WTC11 (cell line): Measurements from ENCODE around the gene FAR1. TPM values are rescaled to one million over a fixed set of nuclear protein-coding genes. Genes with fewer than 3 reads are reported as not detected.
"Not testable (repeated sequence)": the region's sequence is repeated elsewhere in the genome, so short reads cannot be mapped to it uniquely, and the experiment has no call there.

Source experiments
- ATAC-seq: fragments of 200-7000 bp; cut with Tn5 transposase; 2 replicates; pipeline ENCODE4 v1.10.0; 2021; ENCODE audit warnings: mild to moderate bottlenecking, moderate library complexity
- CTCF ChIA-PET: fragments of 300-600 bp; sonication (Branson Sonifier 250); formaldehyde crosslinking; loops from one replicate; lab custom pipeline; 2021; ENCODE audit warnings: antibody characterized with exemption; lab: Charles Lee
- POLR2A ChIA-PET: fragments of 350-600 bp; sonication (Branson Sonifier 250); formaldehyde crosslinking; loops from one replicate; lab custom pipeline; 2021; ENCODE audit warnings: antibody characterized with exemption; lab: Charles Lee
- DNase-seq: peaks from one replicate; pipeline ENCODE4 v3.0.0; 2021; ENCODE audit warnings: low spot score
- H3K27ac Mint-ChIP-seq: 2 replicates; pipeline ENCODE4 v1.8.0; 2021; ENCODE audit warnings: mixed read lengths
- H3K27me3 Mint-ChIP-seq: 2 replicates; pipeline ENCODE4 v1.8.0; 2021; ENCODE audit warnings: low read depth, mild to moderate bottlenecking, moderate library complexity, mixed read lengths
- H3K36me3 Mint-ChIP-seq: 2 replicates; pipeline ENCODE4 v1.8.0; 2021; ENCODE audit warnings: mixed read lengths
- H3K4me1 Mint-ChIP-seq: 2 replicates; pipeline ENCODE4 v1.8.0; 2022; ENCODE audit warnings: mixed read lengths
- H3K4me3 Mint-ChIP-seq: 2 replicates; pipeline ENCODE4 v1.8.0; 2021; ENCODE audit warnings: mild to moderate bottlenecking, moderate library complexity, mixed read lengths
- H3K9me3 Mint-ChIP-seq: 2 replicates; pipeline ENCODE4 v1.8.0; 2021; ENCODE audit warnings: mixed read lengths
- ATF6 ChIP-seq: sonication (generic); formaldehyde crosslinking; IDR thresholded peaks from 2 replicates; pipeline ENCODE4 v1.8.1; 2023; ENCODE audit warnings: mild to moderate bottlenecking, missing genetic modification reagents
- CBFB ChIP-seq: sonication (generic); formaldehyde crosslinking; IDR thresholded peaks from 2 replicates; pipeline ENCODE4 v1.8.1; 2022; ENCODE audit warnings: mild to moderate bottlenecking, low read depth, missing genetic modification reagents
- CREB1 ChIP-seq: sonication (generic); formaldehyde crosslinking; IDR thresholded peaks from 2 replicates; pipeline ENCODE4 v1.8.0; 2023; ENCODE audit warnings: mild to moderate bottlenecking, missing genetic modification reagents
- MXD4 ChIP-seq: fragments of 250-450 bp; sonication (Bioruptor Pico); IDR thresholded peaks from 2 replicates; pipeline ENCODE4 v1.8.0; 2021; ENCODE audit warnings: mild to moderate bottlenecking, moderate library complexity, borderline replicate concordance
- NFATC4 ChIP-seq: fragments of 250-450 bp; sonication (Bioruptor Pico); IDR thresholded peaks from 2 replicates; pipeline ENCODE4 v1.9.0; 2021; ENCODE audit warnings: mild to moderate bottlenecking
- NR3C1 ChIP-seq: sonication (generic); formaldehyde crosslinking; conservative IDR thresholded peaks from 2 replicates; pipeline ENCODE4 v1.8.1; 2023; ENCODE audit warnings: low read depth, mild to moderate bottlenecking, missing genetic modification reagents
- RORB ChIP-seq: fragments of 250-450 bp; sonication (Bioruptor Pico); IDR thresholded peaks from 2 replicates; pipeline ENCODE4 v1.9.0; 2021; ENCODE audit warnings: mild to moderate bottlenecking
- SMAD3 ChIP-seq: sonication (generic); formaldehyde crosslinking; IDR thresholded peaks from 2 replicates; pipeline ENCODE4 v1.8.0; 2022; ENCODE audit warnings: missing genetic modification reagents, mild to moderate bottlenecking, borderline replicate concordance
- SMAD4 ChIP-seq: sonication (generic); formaldehyde crosslinking; IDR thresholded peaks from 2 replicates; pipeline ENCODE4 v1.8.0; 2022; ENCODE audit warnings: mild to moderate bottlenecking, missing genetic modification reagents
- SOX15 ChIP-seq: fragments of 250-450 bp; sonication (Bioruptor Pico); IDR thresholded peaks from 2 replicates; pipeline ENCODE4 v1.9.0; 2021; ENCODE audit warnings: mild to moderate bottlenecking
- SP1 ChIP-seq: sonication (generic); formaldehyde crosslinking; conservative IDR thresholded peaks from 2 replicates; pipeline ENCODE4 v1.8.1; 2022; ENCODE audit warnings: missing genetic modification reagents
- ZMAT4 ChIP-seq: fragments of 250-450 bp; sonication (Bioruptor Pico); IDR thresholded peaks from 2 replicates; pipeline ENCODE4 v1.9.0; 2021; ENCODE audit warnings: mild to moderate bottlenecking
- ZNF219 ChIP-seq: sonication (generic); formaldehyde crosslinking; IDR thresholded peaks from 2 replicates; pipeline ENCODE4 v1.8.0; 2023; ENCODE audit warnings: missing genetic modification reagents, mild to moderate bottlenecking, borderline replicate concordance
- ZNF232 ChIP-seq: sonication (generic); formaldehyde crosslinking; IDR thresholded peaks from 2 replicates; pipeline ENCODE4 v1.8.0; 2022; ENCODE audit warnings: mild to moderate bottlenecking, missing genetic modification reagents
- ZNF396 ChIP-seq: fragments of 250-450 bp; sonication (Bioruptor Pico); IDR thresholded peaks from 2 replicates; pipeline ENCODE4 v1.8.0; 2021; ENCODE audit warnings: mild to moderate bottlenecking, moderate library complexity, borderline replicate concordance
- ZNF416 ChIP-seq: fragments of 250-450 bp; sonication (Bioruptor Pico); IDR thresholded peaks from 2 replicates; pipeline ENCODE4 v1.9.0; 2021; ENCODE audit warnings: mild to moderate bottlenecking, inconsistent platforms
- total RNA-seq: library from RNA; stranded (reverse); gene quantifications from 3 replicates; pipeline ENCODE4 v1.2.3, GENCODE V29; 2021
- TF ChIP-seq, protein P1 (sequence below): fragments of 200-600 bp; IDR thresholded peaks from 2 replicates; pipeline ENCODE4 v1.8.0; 2022; ENCODE audit warnings: antibody characterized with exemption
- TF ChIP-seq, protein P2 (sequence below): sonication (generic); formaldehyde crosslinking; IDR thresholded peaks from 2 replicates; pipeline ENCODE4 v1.8.0; 2022; ENCODE audit warnings: mild to moderate bottlenecking, missing genetic modification reagents
- TF ChIP-seq, protein P3 (sequence below): sonication (generic); formaldehyde crosslinking; IDR thresholded peaks from 2 replicates; pipeline ENCODE4 v1.8.1; 2022; ENCODE audit warnings: mild to moderate bottlenecking, missing genetic modification reagents, moderate library complexity, borderline replicate concordance

The FAR1 gene
- total RNA-seq, 1 experiment from 2014 or later: 63.9 TPM

DNA sequence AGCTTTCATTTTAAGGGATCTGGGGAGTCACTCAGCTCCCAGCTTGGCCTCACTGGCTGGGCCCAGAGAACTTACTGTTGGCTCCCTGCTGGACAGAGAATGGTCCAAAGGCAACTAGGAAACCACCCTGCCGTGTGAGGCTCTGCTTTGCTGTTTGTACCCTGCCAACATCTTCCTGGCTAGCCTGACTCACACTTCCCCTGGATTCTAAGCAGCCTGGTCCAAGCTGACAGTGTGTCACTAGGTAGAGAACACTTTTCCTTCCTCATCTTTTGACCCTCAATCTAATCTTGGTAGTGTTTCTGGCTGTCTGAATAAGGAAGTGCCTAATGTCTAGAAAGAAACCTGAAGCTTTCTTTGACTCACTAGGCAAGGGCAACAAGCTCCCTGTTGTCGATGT is 76.7 kb downstream of the FAR1 start:
- POLR2A ChIA-PET: no interaction called here
- H3K27me3 Mint-ChIP-seq: peaks cover 5% of the 10 kb centered on the region; the same call in 1 of the 2 replicates
- TF ChIP-seq SMAD4 (no peak), SOX15 (no peak), ATF6 (no peak), NFATC4 (CRISPR knock-in tag) (no peak)
- H3K4me3 Mint-ChIP-seq: no peak overlapping the region
- DNase-seq (no peak), ATAC-seq (no peak)
- no peaks in the 10 kb centered on the region for H3K4me1 Mint-ChIP-seq
- H3K27ac Mint-ChIP-seq: no peak overlapping the region
- H3K36me3 Mint-ChIP-seq: no peaks in the 10 kb centered on the region
- CTCF ChIA-PET: no interaction called here
- peaks cover 4% of the 10 kb centered on the region; the same call in 1 of the 2 replicates for H3K9me3 Mint-ChIP-seq

DNA sequence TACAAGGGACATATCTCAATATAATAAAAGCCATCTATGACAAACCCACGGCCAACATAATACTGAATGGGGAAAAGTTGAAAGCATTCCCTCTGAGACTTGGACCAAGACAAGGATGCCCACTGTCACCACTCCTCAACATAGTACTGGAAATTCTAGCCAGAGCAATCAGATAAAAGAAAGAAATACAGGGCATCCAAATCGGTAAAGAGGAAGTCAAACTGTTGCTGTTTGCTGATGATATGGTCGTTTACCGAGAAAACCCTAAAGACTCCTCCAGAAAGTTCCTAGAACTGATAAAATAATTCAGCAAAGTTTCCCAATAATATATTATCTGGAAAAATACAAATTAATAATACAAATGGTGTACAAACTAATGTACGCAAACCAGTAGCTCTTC is 84.8 kb downstream of the FAR1 start:
- H3K4me3 Mint-ChIP-seq, CTCF ChIA-PET, H3K36me3 Mint-ChIP-seq, H3K9me3 Mint-ChIP-seq, POLR2A ChIA-PET, DNase-seq, H3K27me3 Mint-ChIP-seq, H3K4me1 Mint-ChIP-seq, H3K27ac Mint-ChIP-seq, ATAC-seq: not testable (repeated sequence)

GRCh38 chr11:13759050-13759449 is 90.6 kb downstream of the FAR1 start:
- ChIA-PET POLR2A (no interaction called here), CTCF (interaction anchor here (1.4 kb wide), 1 partner anchor 272 kb away, joined by 10 read pairs; no protein-coding TSS in a partner anchor)
- H3K27ac Mint-ChIP-seq: no peak overlapping the region
- H3K4me1 Mint-ChIP-seq: peaks cover 11% of the 10 kb centered on the region
- DNase-seq (no peak), ATAC-seq (peak; percentile 34; the same call in 1 of the 2 replicates)
- no peak overlapping the region for H3K4me3 Mint-ChIP-seq
- TF ChIP-seq SMAD3: no peak
- TF ChIP-seq, protein P1, sequence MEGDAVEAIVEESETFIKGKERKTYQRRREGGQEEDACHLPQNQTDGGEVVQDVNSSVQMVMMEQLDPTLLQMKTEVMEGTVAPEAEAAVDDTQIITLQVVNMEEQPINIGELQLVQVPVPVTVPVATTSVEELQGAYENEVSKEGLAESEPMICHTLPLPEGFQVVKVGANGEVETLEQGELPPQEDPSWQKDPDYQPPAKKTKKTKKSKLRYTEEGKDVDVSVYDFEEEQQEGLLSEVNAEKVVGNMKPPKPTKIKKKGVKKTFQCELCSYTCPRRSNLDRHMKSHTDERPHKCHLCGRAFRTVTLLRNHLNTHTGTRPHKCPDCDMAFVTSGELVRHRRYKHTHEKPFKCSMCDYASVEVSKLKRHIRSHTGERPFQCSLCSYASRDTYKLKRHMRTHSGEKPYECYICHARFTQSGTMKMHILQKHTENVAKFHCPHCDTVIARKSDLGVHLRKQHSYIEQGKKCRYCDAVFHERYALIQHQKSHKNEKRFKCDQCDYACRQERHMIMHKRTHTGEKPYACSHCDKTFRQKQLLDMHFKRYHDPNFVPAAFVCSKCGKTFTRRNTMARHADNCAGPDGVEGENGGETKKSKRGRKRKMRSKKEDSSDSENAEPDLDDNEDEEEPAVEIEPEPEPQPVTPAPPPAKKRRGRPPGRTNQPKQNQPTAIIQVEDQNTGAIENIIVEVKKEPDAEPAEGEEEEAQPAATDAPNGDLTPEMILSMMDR: no peak
- TF ChIP-seq CREB1: no peak
- TF ChIP-seq, protein P2, sequence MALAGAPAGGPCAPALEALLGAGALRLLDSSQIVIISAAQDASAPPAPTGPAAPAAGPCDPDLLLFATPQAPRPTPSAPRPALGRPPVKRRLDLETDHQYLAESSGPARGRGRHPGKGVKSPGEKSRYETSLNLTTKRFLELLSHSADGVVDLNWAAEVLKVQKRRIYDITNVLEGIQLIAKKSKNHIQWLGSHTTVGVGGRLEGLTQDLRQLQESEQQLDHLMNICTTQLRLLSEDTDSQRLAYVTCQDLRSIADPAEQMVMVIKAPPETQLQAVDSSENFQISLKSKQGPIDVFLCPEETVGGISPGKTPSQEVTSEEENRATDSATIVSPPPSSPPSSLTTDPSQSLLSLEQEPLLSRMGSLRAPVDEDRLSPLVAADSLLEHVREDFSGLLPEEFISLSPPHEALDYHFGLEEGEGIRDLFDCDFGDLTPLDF (CRISPR knock-in tag): no peak
- TF ChIP-seq ZNF396 (CRISPR knock-in tag): no peak
- TF ChIP-seq NR3C1 (CRISPR knock-in tag): no peak
- no peak for TF ChIP-seq ZNF416 (CRISPR knock-in tag)
- no peak for TF ChIP-seq CBFB (CRISPR knock-in tag)
- TF ChIP-seq MXD4 (CRISPR knock-in tag): no peak
- TF ChIP-seq SOX15: no peak
- no peak for TF ChIP-seq ZNF219 (CRISPR knock-in tag)
- TF ChIP-seq ZNF232: no peak
- no peak for TF ChIP-seq ZMAT4 (CRISPR knock-in tag)
- TF ChIP-seq SMAD4: no peak
- TF ChIP-seq RORB: no peak
- no peak for TF ChIP-seq SP1 (CRISPR knock-in tag)
- TF ChIP-seq, protein P3, sequence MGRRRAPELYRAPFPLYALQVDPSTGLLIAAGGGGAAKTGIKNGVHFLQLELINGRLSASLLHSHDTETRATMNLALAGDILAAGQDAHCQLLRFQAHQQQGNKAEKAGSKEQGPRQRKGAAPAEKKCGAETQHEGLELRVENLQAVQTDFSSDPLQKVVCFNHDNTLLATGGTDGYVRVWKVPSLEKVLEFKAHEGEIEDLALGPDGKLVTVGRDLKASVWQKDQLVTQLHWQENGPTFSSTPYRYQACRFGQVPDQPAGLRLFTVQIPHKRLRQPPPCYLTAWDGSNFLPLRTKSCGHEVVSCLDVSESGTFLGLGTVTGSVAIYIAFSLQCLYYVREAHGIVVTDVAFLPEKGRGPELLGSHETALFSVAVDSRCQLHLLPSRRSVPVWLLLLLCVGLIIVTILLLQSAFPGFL (CRISPR knock-in tag): no peak
- no peaks in the 10 kb centered on the region for H3K9me3 Mint-ChIP-seq
- no peaks in the 10 kb centered on the region for H3K36me3 Mint-ChIP-seq
- H3K27me3 Mint-ChIP-seq: no peaks in the 10 kb centered on the region
